Muscle layer of colon (tissue), 2 donors: Measurements from ENCODE around the gene TSPAN11.

Source experiments
- H3K27ac ChIP-seq: one replicate; pipeline ENCODE4 v1.7.0; 2013; ENCODE audit warnings: low read depth, mild to moderate bottlenecking, low read length, moderate library complexity
- H3K27me3 ChIP-seq, 2 donors: one replicate each; pipeline ENCODE4 v1.7.0; 2013; ENCODE audit warnings: low read length in 2 of 2, mild to moderate bottlenecking in 2 of 2; ENCODE audit not compliant: insufficient read depth in 2 of 2, control insufficient read depth in 1 of 2
- H3K36me3 ChIP-seq: one replicate; pipeline ENCODE4 v1.7.0; 2013; ENCODE audit warnings: mild to moderate bottlenecking, low read length; ENCODE audit not compliant: insufficient read depth
- H3K4me1 ChIP-seq: one replicate; pipeline ENCODE4 v1.7.0; 2013; ENCODE audit warnings: mild to moderate bottlenecking, low read length; ENCODE audit not compliant: insufficient read depth
- H3K4me3 ChIP-seq, 2 donors: one replicate each; pipeline ENCODE4 v1.7.0; 2013; ENCODE audit warnings: low read length in 2 of 2, low read depth in 1 of 2, mild to moderate bottlenecking in 1 of 2, moderate library complexity in 1 of 2
- H3K9ac ChIP-seq: one replicate; pipeline ENCODE4 v1.7.0; 2013; ENCODE audit warnings: low read length
- H3K9me3 ChIP-seq: one replicate; pipeline ENCODE4 v1.7.0; 2013; ENCODE audit warnings: mild to moderate bottlenecking, low read length
- donor health status: abdominal sarcoma.
- donor health status: Adenocarcinoma of cecum.

Gene TSPAN11

DNA sequence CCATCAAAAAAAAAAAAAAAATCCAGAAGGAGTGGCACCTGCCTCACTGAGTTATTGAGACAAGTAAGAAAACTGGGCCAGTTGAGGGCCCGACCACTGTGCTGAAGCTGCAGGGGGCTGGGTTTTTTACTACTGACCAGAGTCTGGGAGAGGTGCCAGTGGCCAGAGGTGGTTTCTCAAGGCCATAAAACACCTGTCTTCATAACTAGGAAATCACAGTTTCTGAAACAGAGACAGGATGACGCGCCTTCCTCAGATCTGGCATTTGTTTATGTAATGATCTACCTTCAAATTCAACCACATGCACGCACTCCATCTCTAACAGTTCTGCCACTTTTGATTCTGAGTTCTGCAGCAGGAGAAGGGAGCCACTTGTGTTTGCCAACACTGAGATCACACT, 12.7 kb downstream of the TSPAN11 start:
- Histone ChIP-seq H3K9ac (no peak overlapping the region), H3K27ac (no peak overlapping the region), H3K4me1 (no peaks in the 10 kb centered on the region), H3K36me3 (no peaks in the 10 kb centered on the region), H3K9me3 (no peaks in the 10 kb centered on the region), H3K27me3 (no peaks in the 10 kb centered on the region), H3K4me3 (no peak overlapping the region)

DNA sequence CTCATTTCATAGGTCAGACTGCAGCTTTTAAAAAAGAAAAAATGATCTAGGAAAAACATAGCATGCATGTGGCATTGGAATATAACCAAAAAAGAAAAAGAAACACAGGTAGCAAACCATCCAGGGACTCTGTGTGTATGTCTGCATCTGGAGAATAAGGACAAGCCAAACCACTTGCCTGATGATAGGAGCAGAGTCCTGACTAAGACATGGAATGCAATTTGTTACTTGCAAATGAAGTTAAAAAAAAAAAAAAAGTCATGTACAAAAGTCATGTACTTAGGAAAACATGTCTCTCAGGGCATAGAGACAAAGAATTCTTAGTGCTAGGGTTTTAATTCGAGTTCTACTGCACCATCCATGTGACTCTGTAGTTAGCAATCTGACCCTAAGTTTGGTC, 15.9 kb downstream of the TSPAN11 start:
- Histone ChIP-seq H3K36me3 (no peaks in the 10 kb centered on the region), H3K9ac (no peak overlapping the region), H3K27me3 (no peaks in the 10 kb centered on the region), H3K27ac (no peak overlapping the region), H3K4me1 (no peaks in the 10 kb centered on the region), H3K9me3 (no peaks in the 10 kb centered on the region), H3K4me3 (no peak overlapping the region)

DNA sequence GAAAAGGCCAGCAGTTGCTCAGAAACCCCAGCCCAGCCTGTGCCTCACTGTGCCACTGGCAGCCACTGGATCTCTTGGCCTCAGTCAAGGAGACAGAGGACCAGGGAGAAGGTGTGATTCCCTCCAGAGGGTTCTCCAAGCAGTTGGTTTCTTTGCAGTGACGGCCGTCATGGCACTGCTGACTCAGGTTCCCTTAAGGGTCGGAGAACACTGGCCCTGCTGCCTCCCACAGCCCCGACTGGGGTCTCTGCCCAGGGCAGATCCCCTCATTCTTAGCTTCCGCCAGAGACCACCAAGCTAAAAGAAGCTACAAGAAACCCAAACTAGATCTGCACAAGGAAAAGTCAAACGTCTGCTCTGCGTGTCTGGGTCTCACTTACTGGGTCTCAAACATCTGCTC, 16.4 kb downstream of the TSPAN11 start:
- Histone ChIP-seq H3K9me3 (no peaks in the 10 kb centered on the region), H3K4me1 (no peaks in the 10 kb centered on the region), H3K9ac (no peak overlapping the region), H3K4me3 (no peak overlapping the region), H3K27me3 (no peaks in the 10 kb centered on the region), H3K36me3 (no peaks in the 10 kb centered on the region), H3K27ac (no peak overlapping the region)

DNA sequence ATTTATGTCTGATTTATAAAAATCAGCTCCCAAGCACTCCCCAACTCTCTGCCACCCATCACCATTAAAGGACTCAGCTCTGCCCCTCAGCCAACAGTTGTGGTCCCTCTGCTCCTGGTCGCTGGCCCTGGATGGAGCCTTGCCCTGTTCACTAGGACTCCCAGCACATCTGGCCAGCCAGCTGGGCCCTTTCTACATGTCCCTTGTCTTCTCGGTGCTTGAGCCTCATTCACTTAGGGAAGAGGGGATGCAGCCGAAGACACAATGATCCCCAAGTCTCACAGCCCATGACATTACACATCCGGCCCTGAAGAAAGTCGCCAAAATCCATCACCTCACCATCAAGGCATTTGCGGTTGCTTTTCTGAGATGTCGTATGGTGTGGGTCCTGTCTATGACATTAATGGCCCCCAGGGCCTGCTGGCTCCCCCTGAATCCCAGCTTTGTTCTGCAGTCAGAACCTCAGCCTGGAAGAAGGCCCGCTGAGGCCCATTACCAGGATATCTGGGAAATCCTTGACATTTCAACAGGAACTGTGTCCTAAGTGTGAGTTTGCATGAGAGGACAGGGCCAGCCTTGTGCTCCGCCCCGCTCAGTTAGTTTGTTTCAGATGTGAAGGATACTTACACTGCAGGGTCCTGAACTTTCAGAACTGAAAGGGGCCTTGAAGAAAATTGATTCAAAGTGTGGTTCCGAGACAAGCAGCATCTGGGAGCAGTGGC, 19.1 kb downstream of the TSPAN11 start:
- H3K36me3 ChIP-seq = no peaks in the 10 kb centered on the region
- H3K4me1 ChIP-seq = no peaks in the 10 kb centered on the region
- H3K27me3 ChIP-seq = no peaks in the 10 kb centered on the region
- H3K27ac ChIP-seq = no peak overlapping the region
- H3K9me3 ChIP-seq = no peaks in the 10 kb centered on the region
- no peak overlapping the region for H3K4me3 ChIP-seq
- H3K9ac ChIP-seq = no peak overlapping the region

DNA sequence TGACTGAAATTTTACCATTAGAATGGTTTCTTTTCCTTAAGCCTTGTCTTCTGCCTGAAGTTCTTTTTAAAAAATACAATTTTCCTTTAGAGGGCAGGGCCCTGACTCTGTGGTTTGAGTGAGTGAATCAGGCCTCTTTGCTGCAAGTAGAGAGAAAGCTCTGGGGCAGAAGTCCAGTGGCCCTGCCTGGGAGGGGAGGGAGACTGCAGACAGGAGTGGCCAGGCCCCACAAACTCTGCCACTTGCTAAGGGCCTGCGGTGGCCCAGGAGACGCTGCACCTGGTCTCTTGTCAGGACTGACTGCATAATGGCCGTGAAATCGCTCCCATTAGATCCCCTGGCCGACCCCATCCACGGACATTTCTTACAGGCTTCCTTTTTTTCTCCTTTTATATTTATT, 25.5 kb downstream of the TSPAN11 start:
- no peak overlapping the region for H3K4me3 ChIP-seq
- H3K9ac ChIP-seq = no peak overlapping the region
- H3K27ac ChIP-seq = no peak overlapping the region
- H3K4me1 ChIP-seq = peaks cover 17% of the 10 kb centered on the region
- no peaks in the 10 kb centered on the region for H3K36me3 ChIP-seq
- no peaks in the 10 kb centered on the region for H3K27me3 ChIP-seq
- H3K9me3 ChIP-seq = no peaks in the 10 kb centered on the region

DNA sequence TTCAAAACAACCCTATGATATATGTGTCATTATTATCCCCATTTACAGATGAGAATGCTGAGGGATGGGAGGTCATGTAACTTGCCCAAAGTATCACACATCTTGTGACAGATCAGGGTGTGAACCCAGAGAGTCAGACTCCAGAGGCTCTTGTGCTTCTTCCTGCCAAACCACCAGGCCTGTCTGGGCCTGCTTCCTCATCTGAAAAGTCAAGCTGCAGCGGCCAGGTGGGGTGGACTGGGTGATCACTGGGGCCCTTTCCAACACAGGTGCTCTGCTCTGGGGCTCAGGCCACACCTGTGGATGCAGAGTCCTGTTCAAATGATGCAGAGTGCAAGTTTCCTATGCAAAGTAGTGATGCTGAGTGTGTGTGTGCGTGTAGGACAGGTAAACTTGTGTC, 26.7 kb downstream of the TSPAN11 start:
- H3K4me1 ChIP-seq = peaks cover 17% of the 10 kb centered on the region
- H3K27ac ChIP-seq = no peak overlapping the region
- H3K4me3 ChIP-seq = no peak overlapping the region
- H3K36me3 ChIP-seq = no peaks in the 10 kb centered on the region
- no peaks in the 10 kb centered on the region for H3K9me3 ChIP-seq
- H3K27me3 ChIP-seq = no peaks in the 10 kb centered on the region
- no peak overlapping the region for H3K9ac ChIP-seq

DNA sequence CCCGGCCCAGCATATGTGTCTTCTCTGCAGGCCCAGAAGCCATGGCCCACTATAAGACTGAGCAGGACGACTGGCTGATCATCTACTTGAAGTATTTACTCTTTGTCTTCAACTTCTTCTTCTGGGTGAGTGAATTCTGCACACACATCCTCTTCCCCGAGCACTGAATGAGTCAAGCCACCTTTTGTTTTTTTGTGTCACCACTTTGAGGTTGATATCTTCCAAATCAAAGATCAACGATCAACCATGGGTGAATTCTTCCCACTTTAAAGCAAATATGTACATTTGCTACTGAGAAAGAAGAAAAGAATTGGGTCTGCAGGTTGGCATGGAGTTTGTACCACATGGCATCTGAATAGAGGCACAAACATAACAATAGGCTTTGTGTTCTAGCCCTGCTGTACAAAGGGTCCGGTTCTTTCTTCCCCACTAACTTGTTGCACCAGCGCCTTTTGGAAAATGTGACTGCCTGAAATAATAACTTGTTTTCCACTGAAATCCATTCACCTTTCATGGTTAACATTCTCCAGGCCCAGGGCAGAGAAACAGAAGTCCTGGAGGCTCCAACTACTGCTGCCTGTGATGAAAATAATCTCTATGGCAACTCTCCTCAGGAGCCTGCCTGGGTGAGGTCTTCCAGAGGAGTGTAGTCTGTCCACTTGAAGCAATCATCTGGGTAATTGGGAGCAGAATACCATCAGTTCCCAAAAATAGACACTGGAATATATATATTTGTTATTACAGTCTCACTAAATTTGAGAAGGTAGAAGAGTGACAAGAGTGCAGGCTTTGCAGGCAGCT, 27.6 kb downstream of the TSPAN11 start:
- Histone ChIP-seq H3K4me3 (no peak overlapping the region), H3K4me1 (peaks cover 17% of the 10 kb centered on the region), H3K9ac (no peak overlapping the region), H3K36me3 (no peaks in the 10 kb centered on the region), H3K9me3 (no peaks in the 10 kb centered on the region), H3K27me3 (no peaks in the 10 kb centered on the region), H3K27ac (no peak overlapping the region)

DNA sequence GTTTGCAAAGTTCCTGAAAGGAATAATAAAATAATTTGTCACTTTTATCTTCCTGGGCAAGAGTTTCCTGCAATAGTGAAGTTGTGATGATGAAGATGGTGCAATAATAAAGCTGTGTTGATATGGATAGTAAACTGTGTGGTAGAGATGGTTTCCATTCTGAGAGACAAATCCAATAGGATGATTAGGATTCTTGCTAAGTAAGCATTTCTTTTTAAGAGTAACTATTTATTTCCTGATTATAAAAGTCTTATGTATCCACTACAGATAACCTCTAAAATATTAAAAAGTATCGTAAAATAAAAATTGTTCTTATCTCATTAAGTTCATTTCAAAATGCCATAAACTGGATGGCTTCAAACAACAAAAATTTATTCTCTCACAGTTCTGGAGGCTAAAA, 28.7 kb downstream of the TSPAN11 start:
- Histone ChIP-seq H3K27me3 (no peaks in the 10 kb centered on the region), H3K27ac (no peak overlapping the region), H3K9ac (no peak overlapping the region), H3K4me3 (no peak overlapping the region), H3K9me3 (no peaks in the 10 kb centered on the region), H3K4me1 (peaks cover 17% of the 10 kb centered on the region), H3K36me3 (no peaks in the 10 kb centered on the region)

DNA sequence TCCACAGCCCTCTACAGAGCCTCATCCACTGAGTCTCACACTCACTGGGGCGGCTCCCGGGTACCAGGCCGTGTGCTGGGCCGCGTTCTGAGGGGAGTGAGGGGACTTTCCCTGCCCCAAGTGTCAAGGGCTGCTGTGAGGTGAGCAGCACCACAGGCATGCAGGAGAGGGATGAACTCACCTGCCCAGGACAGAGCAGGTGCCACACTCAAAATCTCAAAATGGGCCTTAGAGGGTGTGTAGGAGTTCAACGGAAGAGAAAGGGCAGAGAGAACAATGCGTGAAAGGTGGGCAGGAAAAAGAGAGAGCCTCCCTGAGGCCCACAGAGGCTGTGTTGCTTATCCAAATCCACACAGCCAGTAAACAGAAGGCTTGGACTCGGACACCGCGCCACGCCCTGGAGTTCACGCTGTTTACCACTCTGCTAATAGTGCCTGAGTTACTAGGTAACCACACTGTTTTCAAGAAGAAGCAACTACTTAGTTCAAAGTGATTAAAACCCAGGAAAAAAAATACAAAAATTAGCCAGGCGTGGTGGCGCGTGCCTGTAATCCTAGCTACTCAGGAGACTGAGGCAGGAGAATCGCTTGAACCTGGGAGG, 32.7 kb downstream of the TSPAN11 start:
- no peak overlapping the region for H3K4me3 ChIP-seq
- H3K9me3 ChIP-seq = no peaks in the 10 kb centered on the region
- H3K27ac ChIP-seq = no peak overlapping the region
- peaks cover 7% of the 10 kb centered on the region for H3K4me1 ChIP-seq
- H3K9ac ChIP-seq = no peak overlapping the region
- H3K36me3 ChIP-seq = no peaks in the 10 kb centered on the region
- no peaks in the 10 kb centered on the region for H3K27me3 ChIP-seq

DNA sequence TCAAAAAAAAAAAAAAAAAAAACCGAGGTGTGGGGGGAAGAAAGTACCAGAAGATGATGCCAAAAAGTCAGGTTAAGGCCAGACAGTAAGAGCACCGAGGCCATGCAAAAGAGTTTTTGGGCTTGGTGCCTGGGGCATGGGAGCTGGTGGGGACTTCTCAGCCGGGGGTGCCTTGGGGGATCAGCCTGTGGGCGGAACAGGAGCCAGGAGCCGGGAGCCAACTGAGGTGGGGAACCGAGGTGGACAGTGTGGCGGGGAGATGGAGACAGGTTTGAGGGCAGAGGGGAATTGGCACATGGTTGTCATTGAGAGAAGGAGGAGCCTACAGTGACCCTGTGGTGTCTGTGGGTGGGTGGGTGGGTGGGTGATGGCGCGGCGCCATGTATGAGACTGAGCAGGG, 33.2 kb downstream of the TSPAN11 start:
- no peaks in the 10 kb centered on the region for H3K36me3 ChIP-seq
- no peak overlapping the region for H3K4me3 ChIP-seq
- no peak overlapping the region for H3K27ac ChIP-seq
- H3K9ac ChIP-seq = no peak overlapping the region
- H3K27me3 ChIP-seq = no peaks in the 10 kb centered on the region
- no peaks in the 10 kb centered on the region for H3K9me3 ChIP-seq
- peaks cover 2% of the 10 kb centered on the region for H3K4me1 ChIP-seq

DNA sequence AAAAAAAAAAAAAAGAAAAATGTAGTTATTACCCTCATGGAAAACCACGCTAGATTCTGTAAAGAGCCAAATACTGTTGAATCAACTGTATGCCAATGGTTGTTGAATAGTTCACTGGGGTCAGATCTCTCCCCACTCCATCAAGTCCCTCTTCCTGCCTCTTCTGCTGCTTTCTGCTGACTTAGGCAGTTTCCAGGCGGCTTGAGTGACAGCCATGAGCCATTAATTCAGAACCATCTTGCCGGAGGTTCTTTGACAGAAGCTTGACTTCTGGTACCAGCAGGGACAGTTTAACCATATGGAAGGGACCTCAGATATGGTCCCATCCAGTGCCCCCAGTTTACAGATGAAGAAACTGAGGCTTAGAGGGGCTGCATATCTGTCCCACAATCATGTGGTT, 34.5 kb downstream of the TSPAN11 start:
- H3K4me3 ChIP-seq = no peak overlapping the region
- H3K36me3 ChIP-seq = no peaks in the 10 kb centered on the region
- H3K9ac ChIP-seq = no peak overlapping the region
- no peak overlapping the region for H3K27ac ChIP-seq
- H3K27me3 ChIP-seq = no peaks in the 10 kb centered on the region
- no peaks in the 10 kb centered on the region for H3K9me3 ChIP-seq
- no peaks in the 10 kb centered on the region for H3K4me1 ChIP-seq
